GM19193 (cell line): ENCODE results near the gene KDM4C.

Experiments
- POLR2A ChIP-seq: IDR thresholded peaks from 4 replicates; pipeline ENCODE4 v1.6.1; 2011; ENCODE audit not compliant: insufficient read depth, insufficient read length; ENCODE audit errors: extremely low read depth

Gene KDM4C

DNA sequence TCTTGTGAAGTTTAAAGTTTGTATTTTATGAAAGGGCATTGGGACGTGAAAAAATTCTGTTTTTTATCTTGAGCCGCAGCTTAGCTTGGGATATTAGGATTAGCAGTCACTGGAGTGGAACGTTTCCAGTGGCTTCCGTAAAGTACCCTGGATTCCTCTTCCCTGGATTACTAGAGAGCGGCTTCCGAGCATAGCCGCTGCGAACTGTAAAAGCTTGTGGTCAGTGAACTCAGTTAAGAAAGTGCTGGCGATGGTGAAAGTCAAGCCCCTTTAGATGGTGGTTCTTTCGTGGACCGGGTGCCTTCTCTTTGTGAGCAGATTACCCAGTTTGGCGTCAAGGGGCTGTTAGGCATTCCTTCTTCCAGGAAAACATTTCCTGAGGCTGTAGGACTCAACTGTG lies 168.1 kb downstream of the KDM4C start:
- no peak for TF ChIP-seq POLR2A

DNA sequence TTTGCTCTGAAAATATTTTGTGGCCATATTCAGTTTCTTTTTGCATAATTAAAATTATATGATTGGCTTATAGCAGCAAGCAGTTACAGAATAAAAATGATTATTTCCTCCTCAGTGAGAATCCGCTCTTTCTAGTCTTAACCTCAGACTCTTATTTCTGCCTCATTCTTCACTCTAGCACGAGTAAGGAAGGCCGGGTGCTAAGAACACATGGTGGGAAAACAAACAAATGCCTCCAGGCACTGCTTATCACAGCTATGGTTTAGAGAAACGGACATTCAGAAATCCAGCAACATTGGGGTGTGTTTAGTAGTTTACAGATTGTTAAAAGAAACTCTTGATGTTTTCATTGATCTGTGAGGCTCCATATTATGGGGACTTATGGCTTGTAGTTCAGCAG lies 168.7 kb downstream of the KDM4C start:
- no peak for TF ChIP-seq POLR2A

- TF ChIP-seq POLR2A, result no peak
Measured at GRCh38 chr9:6927838-6928237, 170.1 kb downstream of the KDM4C start.

- no peak for TF ChIP-seq POLR2A
Measured at GRCh38 chr9:6928863-6929262, 171.1 kb downstream of the KDM4C start.

- no peak for TF ChIP-seq POLR2A
Measured at GRCh38 chr9:6929441-6930215, 171.9 kb downstream of the KDM4C start.

DNA sequence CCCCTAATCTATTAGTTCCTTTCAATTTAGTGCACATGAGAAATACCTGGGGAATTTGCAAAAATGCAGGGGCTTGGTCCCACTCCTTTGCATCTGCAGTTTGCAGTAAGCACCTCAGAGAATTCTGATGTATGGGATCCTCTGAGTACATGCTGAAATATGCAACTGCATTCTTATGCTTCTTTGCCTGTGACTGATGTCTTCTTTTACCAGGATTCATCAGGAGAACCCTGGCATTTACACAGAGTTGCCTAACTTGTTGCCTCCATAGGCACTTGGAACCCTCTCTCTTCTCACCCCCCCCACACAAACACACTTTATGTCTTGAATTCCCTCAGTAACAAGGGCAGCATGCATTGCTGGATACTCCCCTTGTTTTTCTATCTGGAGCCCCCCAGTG lies 173.1 kb downstream of the KDM4C start:
- TF ChIP-seq POLR2A, result no peak

DNA sequence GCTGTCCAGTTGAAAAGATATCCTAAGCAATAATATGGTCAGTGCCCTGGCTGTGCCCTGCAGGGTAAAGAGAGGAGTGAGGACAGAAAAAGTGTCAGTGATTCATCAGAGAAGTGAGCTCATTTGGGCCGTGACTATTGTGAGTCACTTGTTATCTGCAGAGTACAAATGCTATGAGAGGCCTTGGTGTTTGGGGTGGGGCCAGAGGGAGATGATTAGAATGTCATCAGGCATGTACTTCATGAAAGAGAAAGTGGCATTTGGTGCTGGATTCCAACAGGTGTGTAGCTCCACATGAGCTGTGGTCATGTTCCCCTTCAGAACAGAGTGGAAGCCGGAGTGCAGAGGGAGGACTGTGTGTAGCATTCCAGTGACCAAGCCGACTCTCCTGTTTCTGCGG lies 174.1 kb downstream of the KDM4C start:
- TF ChIP-seq POLR2A, result no peak

- TF ChIP-seq POLR2A, result no peak
Measured at GRCh38 chr9:6936103-6936502, 178.3 kb downstream of the KDM4C start.

- no peak for TF ChIP-seq POLR2A
Measured at GRCh38 chr9:6937209-6937608, 179.4 kb downstream of the KDM4C start.

DNA sequence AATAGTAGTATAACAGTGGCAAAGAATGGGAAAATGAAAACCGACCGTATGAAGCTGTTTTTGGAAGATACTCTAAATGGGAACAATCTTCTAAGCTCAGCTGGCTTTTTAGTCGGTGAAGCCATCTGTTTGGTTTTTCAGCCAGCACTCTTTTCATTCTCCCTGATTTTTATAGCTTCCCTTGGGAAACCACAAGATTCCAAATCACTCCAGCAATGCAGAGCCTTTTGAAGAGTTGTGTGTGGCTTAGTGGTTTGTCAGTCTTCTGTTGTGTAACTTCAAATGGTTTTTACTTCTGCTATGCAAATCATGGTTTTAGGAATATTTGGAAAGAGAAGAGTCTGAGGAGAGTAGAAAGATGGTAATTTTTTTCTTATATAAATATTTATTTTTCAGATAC lies 180.7 kb downstream of the KDM4C start:
- no peak for TF ChIP-seq POLR2A

- no peak for TF ChIP-seq POLR2A
Measured at GRCh38 chr9:6938873-6939272, 181.1 kb downstream of the KDM4C start.

- no peak for TF ChIP-seq POLR2A
Measured at GRCh38 chr9:6941501-6941900, 183.7 kb downstream of the KDM4C start.

DNA sequence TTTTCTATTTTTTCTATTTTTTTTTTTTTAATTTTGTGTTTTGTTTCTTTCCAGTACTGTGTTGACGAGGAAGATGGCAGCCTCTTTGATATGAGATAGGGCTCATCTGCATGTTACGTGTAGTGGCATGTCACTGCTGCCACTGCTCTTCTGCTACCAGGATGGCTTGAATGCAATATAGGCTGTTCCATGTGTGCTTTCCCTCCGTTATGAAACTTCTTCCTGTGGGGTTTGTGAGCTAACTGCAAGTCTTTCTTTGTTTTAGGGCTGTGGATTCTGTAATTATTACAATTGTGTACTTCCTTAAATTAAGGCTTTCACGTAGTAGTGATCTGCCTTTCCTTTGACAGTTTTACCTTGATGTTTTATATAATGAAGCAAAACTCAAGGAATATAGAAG lies 184.6 kb downstream of the KDM4C start:
- no peak for TF ChIP-seq POLR2A

- no peak for TF ChIP-seq POLR2A
Measured at GRCh38 chr9:6943293-6943692, 185.5 kb downstream of the KDM4C start.

DNA sequence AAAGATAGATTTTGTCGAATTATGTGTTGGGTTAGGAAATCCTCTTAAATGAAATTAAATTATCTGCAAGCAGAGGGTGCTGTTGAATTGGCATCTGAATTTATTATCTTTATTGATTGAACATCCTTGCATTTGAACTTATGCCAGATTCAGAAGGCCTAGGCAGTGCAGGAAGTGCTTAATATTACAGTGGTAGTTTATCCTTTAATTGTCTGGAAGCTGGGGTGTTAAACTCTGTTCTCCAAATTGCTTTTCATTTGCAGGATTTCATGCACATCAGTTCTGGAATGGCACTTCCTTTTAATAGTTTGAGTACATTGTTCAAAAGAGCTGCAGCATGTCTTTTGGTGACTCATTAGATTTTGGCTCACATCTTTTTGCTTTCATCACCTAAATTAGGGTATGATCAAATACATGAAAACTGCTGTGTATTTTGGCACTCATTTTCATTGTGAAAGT lies 186.3 kb downstream of the KDM4C start:
- no peak for TF ChIP-seq POLR2A

- no peak for TF ChIP-seq POLR2A
Measured at GRCh38 chr9:6944896-6945295, 187.1 kb downstream of the KDM4C start.

GRCh38 chr9:6945816-6946215 lies 188.0 kb downstream of the KDM4C start:
- no peak for TF ChIP-seq POLR2A
